H9 (cell line): ENCODE data around the gene B4GALNT2. TPM values are rescaled to one million over a fixed set of nuclear protein-coding genes. Genes with fewer than 3 reads are reported as not detected.

Experiments used
- DNase-seq: peaks from one replicate; pipeline ENCODE4 v3.0.0-alpha.2; 2017
- H2AFZ ChIP-seq: one replicate; pipeline ENCODE4 v1.6.1; 2013; ENCODE audit warnings: mild to moderate bottlenecking, low read length, control low read depth, moderate library complexity
- H2AK5ac ChIP-seq: 2 replicates; pipeline ENCODE4 v1.6.1; 2013; ENCODE audit warnings: low read length, control low read depth, mixed read lengths; ENCODE audit not compliant: insufficient read length
- H2BK120ac ChIP-seq: one replicate; pipeline ENCODE4 v1.6.1; 2013; ENCODE audit warnings: low read depth, mild to moderate bottlenecking, low read length, control low read depth, inconsistent platforms; ENCODE audit not compliant: poor library complexity, severe bottlenecking
- H2BK12ac ChIP-seq: 2 replicates; pipeline ENCODE4 v1.6.1; 2013; ENCODE audit warnings: low read length, control low read depth, mixed read lengths, low read depth; ENCODE audit not compliant: insufficient read length
- H2BK15ac ChIP-seq: 2 replicates; pipeline ENCODE4 v1.6.1; 2013; ENCODE audit warnings: low read depth, low read length, control low read depth
- H2BK20ac ChIP-seq: one replicate; pipeline ENCODE4 v1.6.1; 2013; ENCODE audit warnings: low read depth, mild to moderate bottlenecking, low read length, control low read depth, inconsistent platforms; ENCODE audit not compliant: poor library complexity, severe bottlenecking
- H2BK5ac ChIP-seq: 2 replicates; pipeline ENCODE4 v1.6.1; 2013; ENCODE audit warnings: low read length, control low read depth, mixed read lengths; ENCODE audit not compliant: insufficient read length
- H3K14ac ChIP-seq: 2 replicates; pipeline ENCODE4 v1.6.1; 2013; ENCODE audit warnings: low read length, control low read depth; ENCODE audit not compliant: insufficient read depth
- H3K18ac ChIP-seq: 2 replicates; pipeline ENCODE4 v1.6.1; 2013; ENCODE audit warnings: low read depth, mild to moderate bottlenecking, mixed read lengths, low read length, control low read depth; ENCODE audit not compliant: insufficient read length
- H3K23ac ChIP-seq: 2 replicates; pipeline ENCODE4 v1.6.1; 2013; ENCODE audit warnings: low read length, control low read depth, mixed read lengths, low read depth; ENCODE audit not compliant: insufficient read length
- H3K23me2 ChIP-seq: 2 replicates; pipeline ENCODE4 v1.6.1; 2013; ENCODE audit warnings: low read depth, mild to moderate bottlenecking, mixed read lengths, low read length, control low read depth; ENCODE audit not compliant: insufficient read length, poor library complexity, severe bottlenecking
- H3K27ac ChIP-seq: 2 replicates; pipeline ENCODE4 v1.5.1; 2013; ENCODE audit warnings: low read length, control low read depth, mixed read lengths, low read depth; ENCODE audit not compliant: insufficient read length
- H3K27me3 ChIP-seq: 2 replicates; pipeline ENCODE4 v1.6.1; 2013; ENCODE audit warnings: low read length, control low read depth, inconsistent platforms; ENCODE audit not compliant: insufficient read depth
- H3K4ac ChIP-seq: 2 replicates; pipeline ENCODE4 v1.6.1; 2013; ENCODE audit warnings: low read depth, mild to moderate bottlenecking, control low read depth, inconsistent platforms, low read length, moderate library complexity
- H3K4me1 ChIP-seq: 2 replicates; pipeline ENCODE4 v1.6.1; 2013; ENCODE audit warnings: low read length, control low read depth, inconsistent platforms; ENCODE audit not compliant: insufficient read depth
- H3K4me2 ChIP-seq: 2 replicates; pipeline ENCODE4 v1.6.1; 2013; ENCODE audit warnings: low read length, control low read depth, mixed read lengths; ENCODE audit not compliant: insufficient read length, insufficient read depth
- H3K56ac ChIP-seq: 2 replicates; pipeline ENCODE4 v1.6.1; 2013; ENCODE audit warnings: low read depth, mild to moderate bottlenecking, mixed read lengths, low read length, control low read depth; ENCODE audit not compliant: insufficient read length
- H3K79me1 ChIP-seq: 2 replicates; pipeline ENCODE4 v1.6.1; 2013; ENCODE audit warnings: low read depth, mild to moderate bottlenecking, moderate library complexity, low read length, control low read depth, inconsistent platforms; ENCODE audit not compliant: insufficient read depth, poor library complexity, severe bottlenecking
- H3K79me2 ChIP-seq: 2 replicates; pipeline ENCODE4 v1.6.1; 2013; ENCODE audit warnings: low read length, control low read depth, inconsistent platforms; ENCODE audit not compliant: insufficient read depth
- H3K9ac ChIP-seq: 2 replicates; pipeline ENCODE4 v1.6.1; 2013; ENCODE audit warnings: low read length, control low read depth, mixed read lengths; ENCODE audit not compliant: insufficient read length; ENCODE audit errors: extremely low read depth
- H3K9me3 ChIP-seq: one replicate; pipeline ENCODE4 v1.6.1; 2013; ENCODE audit warnings: low read depth, low read length, inconsistent platforms; ENCODE audit not compliant: control insufficient read depth
- H3T11ph ChIP-seq: one replicate; pipeline ENCODE4 v1.6.1; 2013; ENCODE audit warnings: mild to moderate bottlenecking, low read length, control low read depth, inconsistent platforms
- H4K20me1 ChIP-seq: one replicate; pipeline ENCODE4 v1.6.1; 2013; ENCODE audit not compliant: control insufficient read depth, insufficient read length, insufficient read depth
- H4K5ac ChIP-seq: 2 replicates; pipeline ENCODE4 v1.6.1; 2013; ENCODE audit warnings: low read depth, mild to moderate bottlenecking, mixed read lengths, low read length, control low read depth; ENCODE audit not compliant: insufficient read length
- H4K8ac ChIP-seq: replicated peaks from 2 replicates; pipeline ENCODE4 v1.6.1; 2013; ENCODE audit warnings: low read length, control low read depth, mixed read lengths, low read depth; ENCODE audit not compliant: insufficient read length
- H4K91ac ChIP-seq: 2 replicates; pipeline ENCODE4 v1.6.1; 2013; ENCODE audit warnings: low read depth, mild to moderate bottlenecking, moderate library complexity, mixed read lengths, low read length, control low read depth; ENCODE audit not compliant: insufficient read length
- H3K27ac Mint-ChIP-seq, 3 experiments: 2 replicates in 2 of 3; 3 replicates in 1 of 3; pipeline ENCODE4 v1.8.0; 2020 to 2021; ENCODE audit warnings: mixed read lengths in 3 of 3, mild to moderate bottlenecking in 1 of 3, moderate library complexity in 1 of 3
- H3K27me3 Mint-ChIP-seq: 2 replicates; pipeline ENCODE4 v1.8.0; 2021; ENCODE audit warnings: low read depth, mild to moderate bottlenecking, moderate library complexity, mixed read lengths
- H3K36me3 Mint-ChIP-seq, 3 experiments: 2 replicates in 2 of 3; 3 replicates in 1 of 3; pipeline ENCODE4 v1.8.0; 2020 to 2021; ENCODE audit warnings: low read depth in 3 of 3, mixed read lengths in 3 of 3; ENCODE audit not compliant: insufficient read depth in 1 of 3
- H3K4me1 Mint-ChIP-seq, 2 experiments: 2 replicates each; pipeline ENCODE4 v1.8.0; 2020; ENCODE audit warnings: mixed read lengths in 2 of 2
- H3K4me3 Mint-ChIP-seq, 2 experiments: 2 replicates in 1 of 2; 3 replicates in 1 of 2; pipeline ENCODE4 v1.8.0; 2020 to 2021; ENCODE audit warnings: mild to moderate bottlenecking in 2 of 2, mixed read lengths in 2 of 2, moderate library complexity in 1 of 2
- H3K9me3 Mint-ChIP-seq, 2 experiments: 2 replicates in 1 of 2; 3 replicates in 1 of 2; pipeline ENCODE4 v1.8.0; 2020; ENCODE audit warnings: mild to moderate bottlenecking in 2 of 2, mixed read lengths in 2 of 2, moderate library complexity in 1 of 2
- CTCF ChIP-seq: fragments of 200-600 bp; sonication (generic); conservative IDR thresholded peaks from 3 replicates; pipeline ENCODE4 v1.8.0; 2021; ENCODE audit warnings: antibody characterized with exemption, mild to moderate bottlenecking
- WGBS: extraction: QIAGEN DNeasy Blood & Tissue Kit; methylation state at CpG from one replicate; pipeline ENCODE4 v1.1.7; 2013; ENCODE audit warnings: missing lambda C conversion rate, low lambda C conversion rate, mixed read lengths; ENCODE audit not compliant: insufficient read length; ENCODE audit errors: extremely low coverage; 5-methylcytosine and 5-hydroxymethylcytosine counted together
- total RNA-seq: library from RNA; stranded (reverse); gene quantifications from 2 replicates; pipeline ENCODE4 v1.2.1, GENCODE V29; 2021

Gene B4GALNT2
- total RNA-seq, 1 experiment from 2014 or later = not detected

DNA sequence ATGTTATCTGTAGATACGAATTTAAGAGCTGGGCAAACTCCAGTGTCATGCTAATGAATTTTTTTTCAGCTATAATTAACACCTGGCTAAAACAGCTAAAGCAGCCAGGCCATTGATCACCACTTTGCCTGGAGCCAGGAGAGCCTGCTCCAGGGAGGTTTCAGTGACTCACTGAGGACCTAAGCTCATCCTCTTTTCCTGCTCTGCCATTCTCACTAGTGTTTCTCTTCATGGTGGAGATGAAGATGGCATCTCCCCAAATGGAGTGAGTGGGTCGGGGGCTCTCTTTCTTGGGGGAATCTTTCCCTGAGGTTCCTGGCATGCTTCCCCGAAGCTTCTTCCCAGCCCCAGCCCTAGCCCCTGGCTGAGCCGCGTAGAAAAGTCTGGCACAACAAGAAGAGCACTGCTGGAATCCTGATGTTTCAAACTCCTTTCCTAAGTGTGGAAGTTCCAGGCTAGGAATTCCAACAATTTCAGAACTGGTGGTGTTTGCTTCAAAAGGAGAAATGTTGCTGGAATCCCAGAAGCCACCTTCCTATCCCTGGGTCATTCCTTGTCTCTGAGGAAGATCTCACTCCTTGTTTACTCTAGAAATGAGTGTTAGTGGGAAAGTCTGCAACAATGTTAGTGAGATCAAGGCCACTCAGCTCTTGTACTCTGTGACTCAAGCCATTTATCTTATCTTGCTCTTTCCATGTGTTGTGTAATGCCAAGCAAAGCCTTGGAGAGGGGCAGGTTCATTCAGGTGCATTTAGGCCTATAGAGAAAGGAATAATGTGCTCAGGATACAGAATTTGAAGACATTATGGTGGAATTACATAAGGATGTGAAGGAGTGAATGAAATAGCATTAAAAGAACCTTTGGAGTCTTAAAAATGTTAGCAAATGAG, 26.0 kb upstream of the B4GALNT2 start:
- no peak overlapping the region for H3K4ac ChIP-seq
- Mint-ChIP-seq H3K36me3 (no peaks in the 10 kb centered on the region; a peak in 1 of 7 replicates), H3K9me3 (no peaks in the 10 kb centered on the region; a peak in 1 of 5 replicates), H3K27ac (no peak overlapping the region), H3K4me3 (no peak overlapping the region), H3K27me3 (no peaks in the 10 kb centered on the region), H3K4me1 (peaks cover 32 to 34% of the 10 kb centered on the region in 2 experiments)
- no peak overlapping the region for H3K23ac ChIP-seq
- H2BK15ac ChIP-seq = no peak overlapping the region
- H2BK12ac ChIP-seq = no peak overlapping the region
- no peaks in the 10 kb centered on the region for H3K79me2 ChIP-seq
- H4K5ac ChIP-seq = no peak overlapping the region
- no peak overlapping the region for H3K4me2 ChIP-seq
- H3K18ac ChIP-seq = no peak overlapping the region
- no peak for DNase-seq
- H4K91ac ChIP-seq = no peak overlapping the region
- H3K9ac ChIP-seq = no peak overlapping the region
- H3K79me1 ChIP-seq = no peaks in the 10 kb centered on the region
- H3K14ac ChIP-seq = no peak overlapping the region
- no peak overlapping the region for H2BK5ac ChIP-seq
- no peak overlapping the region for H2BK120ac ChIP-seq
- TF ChIP-seq CTCF = no peak
- H3T11ph ChIP-seq = no peak overlapping the region
- H3K4me1 ChIP-seq = peaks cover 8% of the 10 kb centered on the region; the same call in 1 of the 2 replicates
- no peak overlapping the region for H2BK20ac ChIP-seq
- no peak overlapping the region for H3K27ac ChIP-seq
- H3K9me3 ChIP-seq = no peaks in the 10 kb centered on the region
- H2AFZ ChIP-seq = no peak overlapping the region
- no peaks in the 10 kb centered on the region for H4K20me1 ChIP-seq
- no peaks in the 10 kb centered on the region for H3K23me2 ChIP-seq
- no CpG with 5 or more reads among the region's 5 CpGs for WGBS
- no peak overlapping the region for H3K56ac ChIP-seq
- H3K27me3 ChIP-seq = no peaks in the 10 kb centered on the region
- no peak overlapping the region for H2AK5ac ChIP-seq
- no peak overlapping the region for H4K8ac ChIP-seq
